Liver (tissue), 9 donors: ENCODE data around the gene NDUFAF7. TPM values are rescaled to one million over a fixed set of nuclear protein-coding genes. Genes with fewer than 3 reads are reported as not detected.

Source experiments
- DNase-seq: peaks from one replicate; pipeline ENCODE4 v3.0.0-alpha.2; 2017; ENCODE audit warnings: low spot score
- H3K27ac ChIP-seq, 2 donors: one replicate each; pipeline ENCODE4 v1.7.0; 2013; ENCODE audit warnings: inconsistent platforms in 2 of 2, low read length in 2 of 2, control low read depth in 1 of 2, low read depth in 1 of 2, mild to moderate bottlenecking in 1 of 2
- H3K27me3 ChIP-seq, 4 donors: one replicate each; pipeline versions ENCODE4 v1.6.1 to v1.7.0; 2013; ENCODE audit warnings: low read length in 3 of 4, inconsistent platforms in 1 of 4, mild to moderate bottlenecking in 1 of 4, moderate library complexity in 1 of 4; ENCODE audit not compliant: control insufficient read depth in 4 of 4, insufficient read depth in 4 of 4
- H3K36me3 ChIP-seq, 4 donors: one replicate each; pipeline versions ENCODE4 v1.6.1 to v1.7.0; 2013; ENCODE audit warnings: low read length in 3 of 4, mild to moderate bottlenecking in 3 of 4, low read depth in 1 of 4, moderate library complexity in 1 of 4; ENCODE audit not compliant: control insufficient read depth in 4 of 4, insufficient read depth in 3 of 4
- H3K4me1 ChIP-seq, 4 donors: one replicate each; pipeline versions ENCODE4 v1.6.1 to v1.7.0; 2013; ENCODE audit warnings: low read length in 3 of 4, mild to moderate bottlenecking in 3 of 4, moderate library complexity in 1 of 4; ENCODE audit not compliant: control insufficient read depth in 4 of 4, insufficient read depth in 4 of 4
- H3K4me3 ChIP-seq, 3 donors: one replicate each; pipeline versions ENCODE4 v1.6.1 to v1.7.0; 2013; ENCODE audit warnings: low read length in 3 of 3, control low read depth in 1 of 3, low read depth in 1 of 3, mild to moderate bottlenecking in 1 of 3
- H3K9ac ChIP-seq, 2 donors: one replicate each; pipeline ENCODE4 v1.7.0; 2013; ENCODE audit warnings: low read length in 2 of 2, mild to moderate bottlenecking in 2 of 2, moderate library complexity in 2 of 2, control low read depth in 1 of 2, low read depth in 1 of 2
- H3K9me3 ChIP-seq, 4 donors: one replicate each; pipeline versions ENCODE4 v1.6.1 to v1.7.0; 2013; ENCODE audit warnings: low read length in 3 of 4; ENCODE audit not compliant: control insufficient read depth in 4 of 4
- ATF3 ChIP-seq: IDR thresholded peaks from 2 replicates; pipeline ENCODE4 v1.6.1; 2016; ENCODE audit warnings: antibody characterized with exemption
- CTCF ChIP-seq: fragments of 150-350 bp; IDR thresholded peaks from 2 replicates; pipeline ENCODE4 v1.5.1; 2017; ENCODE audit warnings: improper control_type of control experiment, low read depth, low read length; ENCODE audit not compliant: missing input control
- EGR1 ChIP-seq, 2 donors: IDR thresholded peaks; 2 replicates each; pipeline ENCODE4 v1.6.1; 2016 to 2018; ENCODE audit warnings: antibody characterized with exemption in 2 of 2, low read depth in 2 of 2
- FOXA1 ChIP-seq: IDR thresholded peaks from 2 replicates; pipeline ENCODE4 v1.6.1; 2016; ENCODE audit warnings: antibody characterized with exemption
- HNF4A ChIP-seq, 2 donors: conservative IDR thresholded peaks; 2 replicates each; pipeline ENCODE4 v1.6.1; 2016; ENCODE audit warnings: antibody characterized with exemption in 2 of 2, mild to moderate bottlenecking in 2 of 2
- HNF4G ChIP-seq: IDR thresholded peaks from 2 replicates; pipeline ENCODE4 v1.6.1; 2016; ENCODE audit warnings: antibody characterized with exemption
- JUND ChIP-seq, 2 donors: IDR thresholded peaks; 2 replicates each; pipeline ENCODE4 v1.6.1; 2016; ENCODE audit warnings: antibody characterized with exemption in 2 of 2
- MAX ChIP-seq: IDR thresholded peaks from 2 replicates; pipeline ENCODE4 v1.6.1; 2016; ENCODE audit warnings: antibody characterized with exemption
- NR2F2 ChIP-seq: IDR thresholded peaks from 2 replicates; pipeline ENCODE4 v1.6.1; 2016; ENCODE audit warnings: antibody characterized with exemption
- REST ChIP-seq: IDR thresholded peaks from 2 replicates; pipeline ENCODE4 v1.6.1; 2016; ENCODE audit warnings: antibody characterized with exemption, mild to moderate bottlenecking
- RXRA ChIP-seq, 2 donors: IDR thresholded peaks; 2 replicates each; pipeline ENCODE4 v1.6.1; 2017 to 2018; ENCODE audit warnings: antibody characterized with exemption in 2 of 2, mild to moderate bottlenecking in 1 of 2
- SP1 ChIP-seq: IDR thresholded peaks from 2 replicates; pipeline ENCODE4 v1.6.1; 2018; ENCODE audit warnings: antibody characterized with exemption, mild to moderate bottlenecking
- TAF1 ChIP-seq: conservative IDR thresholded peaks from 2 replicates; pipeline ENCODE4 v1.6.1; 2016; ENCODE audit warnings: antibody characterized with exemption, mild to moderate bottlenecking
- ZBTB33 ChIP-seq: IDR thresholded peaks from 2 replicates; pipeline ENCODE4 v1.6.1; 2016; ENCODE audit warnings: antibody characterized with exemption
- WGBS: extraction: QIAGEN DNeasy Blood & Tissue Kit; methylation state at CpG from one replicate; pipeline ENCODE4 v1.1.7; 2013; 5-methylcytosine and 5-hydroxymethylcytosine counted together
- polyA plus RNA-seq, 2 donors: library from polyadenylated mRNA; stranded (reverse) in 1 of 2; unstranded in 1 of 2; fragments of 200-250 nt in 1 of 2; fragments of >200 nt in 1 of 2; fragmentation: Nextera tagmentation in 1 of 2; extraction: Ambion mirVana in 1 of 2; gene quantifications; one replicate each; pipeline versions ENCODE4 v1.2.1 to v1.2.3, GENCODE V29; 2013 to 2015
- total RNA-seq, 2 donors: library from RNA; depleted of rRNA; stranded (reverse); fragments of >200 nt; gene quantifications; one replicate each; pipeline ENCODE4 v1.2.3, GENCODE V29; 2014
- donor health status: healthy.
- donor health status: healthy.
- donor health status: healthy.
- donor health status: healthy.
- donor health status: healthy.

NDUFAF7 gene
- total and polyA plus RNA-seq, 4 donors, result 8.7 to 13.6 (median 11.3) TPM

- no peaks in the 10 kb centered on the region for H3K9me3 ChIP-seq
- no peak overlapping the region for H3K4me3 ChIP-seq
- H3K27ac ChIP-seq, result no peak overlapping the region
- H3K27me3 ChIP-seq, result no peaks in the 10 kb centered on the region
- no peak for TF ChIP-seq REST
- TF ChIP-seq HNF4A (conservative IDR thresholded peaks at IDR 0.05), result no peak
- no peak for TF ChIP-seq RXRA (IDR thresholded peaks at IDR 0.05)
- TF ChIP-seq JUND (IDR thresholded peaks at IDR 0.05), result no peak
- TF ChIP-seq NR2F2, result no peak
- H3K4me1 ChIP-seq, result no peaks in the 10 kb centered on the region
- no peak for DNase-seq
- peaks cover 7 to 58% (median 45%) of the 10 kb centered on the region in 4 donors for H3K36me3 ChIP-seq
- no peak overlapping the region for H3K9ac ChIP-seq
- WGBS, result 89% methylated on average over 5 of the region's 5 CpGs
These were observed 19.6 kb downstream of the NDUFAF7 start for GRCh38 chr2:37250869-37251740.

- no peak for TF ChIP-seq ATF3
- TF ChIP-seq EGR1 (IDR thresholded peaks at IDR 0.05; ENCODE audit: low read depth in 2 of 2), result no peak
- TF ChIP-seq CTCF, result no peak
- TF ChIP-seq NR2F2, result no peak
- no peak for TF ChIP-seq MAX
- no peak for TF ChIP-seq SP1
- TF ChIP-seq HNF4G, result no peak
- no peak for TF ChIP-seq ZBTB33
- TF ChIP-seq RXRA (IDR thresholded peaks at IDR 0.05), result no peak
- no peak for TF ChIP-seq FOXA1
- TF ChIP-seq JUND (IDR thresholded peaks at IDR 0.05), result no peak
- TF ChIP-seq REST, result no peak
- TF ChIP-seq HNF4A (conservative IDR thresholded peaks at IDR 0.05), result no peak
- TF ChIP-seq TAF1, result no peak
- WGBS, result 82% methylated on average over 2 of the region's 2 CpGs
- H3K4me3 ChIP-seq, result no peak overlapping the region
- H3K27me3 ChIP-seq, result no peaks in the 10 kb centered on the region
- no peak overlapping the region for H3K9ac ChIP-seq
- H3K9me3 ChIP-seq, result no peaks in the 10 kb centered on the region
- H3K4me1 ChIP-seq, result no peaks in the 10 kb centered on the region
- peaks cover 0 to 26% (median 17%) of the 10 kb centered on the region in 4 donors for H3K36me3 ChIP-seq
- no peak overlapping the region for H3K27ac ChIP-seq
- no peak for DNase-seq
These were observed 31.1 kb downstream of the NDUFAF7 start for GRCh38 chr2:37262522-37262921.
